GM18858 (cell line): ENCODE measurements around the gene OR52B2.
A peak's percentile ranks its signal among the peaks of the same experiment; 100 is the strongest.

ENCODE experiments used
- ATAC-seq: cut with Tn5 transposase; IDR thresholded peaks from one replicate; pipeline ENCODE4 v1.9.1; 2021; ENCODE audit not compliant: unreplicated experiment

Gene OR52B2

GRCh38 chr11:6170226-6170625 lies at the start of gene OR52B2:
Gene OR52B2, minus strand, starts transcription at chr11:6170326. Its CDS starts 0 bp downstream, at chr11:6170326.
- ATAC-seq: no peak

GRCh38 chr11:6219359-6219758 lies 49.2 kb upstream of the OR52B2 start:
- ATAC-seq: no peak

- no peak for ATAC-seq
Measured at GRCh38 chr11:6217722-6218121, 47.6 kb upstream of the OR52B2 start.

DNA sequence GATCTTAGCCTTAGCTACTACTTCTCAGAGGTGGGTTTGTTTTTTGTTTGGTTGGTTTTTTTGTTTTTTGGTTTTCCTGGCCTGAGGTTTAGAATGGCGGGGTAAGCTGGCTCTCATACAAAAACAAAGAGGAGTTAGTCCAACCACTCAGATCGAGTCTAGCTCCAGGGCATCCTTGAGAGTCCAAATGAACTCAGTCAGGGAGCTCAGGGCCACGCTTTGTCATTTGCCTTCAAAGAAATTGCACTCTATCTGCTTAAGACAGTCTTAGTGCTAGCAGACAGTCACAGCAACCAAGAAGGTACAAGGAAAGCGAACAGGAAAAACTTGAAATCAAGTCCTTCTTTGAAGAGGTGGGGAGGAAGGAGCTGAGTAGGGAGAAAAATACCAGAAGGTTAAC lies 46.4 kb upstream of the OR52B2 start:
- ATAC-seq: no peak

DNA sequence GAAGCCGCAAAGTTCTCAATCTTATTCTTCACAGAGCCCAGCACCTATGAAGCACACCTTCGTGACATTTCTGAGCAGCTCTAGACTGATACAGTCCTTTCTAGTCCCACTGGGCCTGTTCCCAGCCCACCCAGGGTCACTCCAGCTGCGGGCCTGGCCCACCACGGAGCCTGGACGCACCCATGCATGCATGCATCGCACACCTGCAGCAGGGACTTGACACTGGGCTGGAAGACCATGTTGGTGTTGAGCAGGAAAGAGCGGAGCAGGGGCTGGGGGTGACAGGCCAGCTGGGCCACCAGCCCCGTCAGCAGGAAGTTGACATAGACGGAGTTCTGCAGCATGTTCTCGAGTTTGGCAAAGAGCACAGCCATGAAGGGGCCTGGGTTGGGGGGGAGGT lies 44.4 kb upstream of the OR52B2 start:
- ATAC-seq: no peak

DNA sequence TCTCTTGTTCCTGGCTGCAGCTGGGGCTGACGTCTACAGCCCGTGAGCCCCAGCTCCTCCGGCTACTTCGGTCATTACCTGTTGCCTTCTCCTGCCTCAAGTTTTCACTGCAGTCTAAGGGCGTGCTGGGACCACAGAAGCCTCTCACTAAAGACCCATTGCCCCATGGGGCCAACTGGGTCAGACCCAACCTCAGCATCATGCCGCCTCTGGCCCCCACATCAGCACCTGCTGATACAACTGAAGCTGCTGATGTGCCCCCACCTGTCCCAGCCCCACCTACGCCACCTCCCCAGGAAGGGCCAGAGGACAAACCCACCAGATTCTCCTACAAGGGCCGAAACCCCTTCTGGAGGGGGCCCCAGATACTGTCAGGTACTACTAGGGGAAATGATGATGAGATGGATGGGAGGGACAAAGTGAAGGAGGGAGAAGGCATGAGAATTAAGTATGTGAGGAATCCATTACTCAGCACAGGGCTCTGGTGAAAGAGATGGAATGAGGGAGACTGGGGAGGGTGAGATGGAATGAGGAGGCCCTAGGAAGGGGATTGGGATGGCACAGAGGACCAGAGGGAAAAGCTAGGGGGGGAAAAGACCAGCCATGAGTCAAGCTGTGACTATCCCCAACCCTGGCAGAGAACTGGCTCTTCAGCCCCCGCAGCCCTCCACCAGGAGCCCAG lies 40.3 kb upstream of the OR52B2 start:
- no peak for ATAC-seq

- ATAC-seq: no peak
Measured at GRCh38 chr11:6209801-6210200, 39.7 kb upstream of the OR52B2 start.

- no peak for ATAC-seq
Measured at GRCh38 chr11:6206456-6207180, 36.5 kb upstream of the OR52B2 start.

DNA sequence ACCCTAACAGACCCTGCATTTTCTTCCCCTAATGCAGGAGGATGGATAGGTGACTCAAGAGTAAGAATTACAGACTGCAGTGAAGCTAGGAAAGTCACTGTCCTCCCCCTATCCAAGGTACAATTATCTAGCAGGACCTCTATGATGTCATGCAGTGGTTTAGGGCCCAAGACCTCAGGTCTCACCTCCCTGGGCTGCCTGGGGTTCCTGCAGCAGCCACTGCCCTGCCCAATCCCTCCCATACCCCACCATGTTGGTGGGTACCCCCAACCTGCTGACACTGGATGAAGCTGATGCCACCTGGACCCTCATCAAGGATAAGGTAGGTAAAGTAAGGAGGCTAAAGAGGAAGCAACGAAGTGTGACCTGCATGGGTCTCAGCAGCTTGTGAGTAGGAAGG lies 35.2 kb upstream of the OR52B2 start, which contains the start of gene C11orf42:
Gene C11orf42 (plus strand): TSS at position 192 of the 400 bp plus-strand sequence. CDS start 59 bp downstream, at position 251.
- no peak for ATAC-seq

DNA sequence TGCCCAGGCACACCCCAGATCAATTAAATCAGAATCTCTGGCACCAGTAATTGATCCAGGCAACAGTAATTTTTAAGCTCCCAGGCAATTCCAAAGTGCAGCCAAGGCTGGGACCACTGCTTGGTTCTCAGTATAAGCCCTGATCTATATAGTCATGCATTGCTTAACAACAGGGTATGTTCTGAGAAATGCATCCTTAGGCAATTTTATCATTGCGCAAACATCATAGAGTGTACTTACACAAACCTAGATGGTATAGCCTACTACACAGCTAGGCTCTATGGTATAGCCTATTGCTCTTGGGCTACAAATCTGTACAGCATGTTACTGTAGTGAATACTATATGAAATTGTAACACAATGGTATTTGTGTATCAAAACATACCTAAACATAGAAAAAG lies 34.6 kb upstream of the OR52B2 start:
- no peak for ATAC-seq

DNA sequence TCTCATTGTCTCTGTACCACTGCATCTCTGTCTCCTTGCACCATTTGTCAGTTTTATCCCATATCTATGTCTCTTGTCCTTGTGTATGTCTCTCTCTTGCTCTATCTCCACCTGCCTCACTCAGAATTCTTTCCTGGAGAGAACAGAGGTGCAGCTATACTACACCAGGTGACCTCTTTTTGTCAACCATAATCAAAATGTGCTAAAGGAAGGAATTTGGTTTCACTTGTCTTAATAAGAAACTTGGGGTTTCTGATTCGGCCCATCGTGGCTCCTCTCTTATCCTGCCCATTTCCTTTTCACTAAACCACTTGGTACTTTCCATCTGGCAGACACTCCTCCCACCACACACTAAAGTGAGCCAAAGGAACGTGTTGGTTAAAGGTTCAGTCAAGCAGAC lies 33.2 kb upstream of the OR52B2 start:
- peak; percentile 61 for ATAC-seq

DNA sequence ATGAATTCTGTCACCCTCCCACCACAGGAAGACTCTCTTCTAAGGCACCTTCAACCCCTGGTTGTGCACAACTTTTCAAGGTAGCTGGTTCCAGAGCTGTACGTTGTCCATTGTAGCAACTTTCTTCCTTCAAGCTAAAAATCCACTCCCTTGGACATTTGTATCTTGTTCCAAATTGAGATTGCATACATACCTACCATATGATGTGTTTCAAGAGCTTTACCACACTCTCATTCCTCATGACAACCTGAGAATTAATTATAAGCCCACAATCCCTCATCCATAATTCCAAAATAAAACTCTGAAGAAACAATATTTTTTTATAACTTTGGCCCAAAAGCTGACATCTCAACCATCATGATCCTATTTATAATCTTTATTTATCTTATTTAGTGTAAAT lies 31.9 kb upstream of the OR52B2 start:
- no peak for ATAC-seq

GRCh38 chr11:6201481-6201880 lies 31.4 kb upstream of the OR52B2 start:
- no peak for ATAC-seq

DNA sequence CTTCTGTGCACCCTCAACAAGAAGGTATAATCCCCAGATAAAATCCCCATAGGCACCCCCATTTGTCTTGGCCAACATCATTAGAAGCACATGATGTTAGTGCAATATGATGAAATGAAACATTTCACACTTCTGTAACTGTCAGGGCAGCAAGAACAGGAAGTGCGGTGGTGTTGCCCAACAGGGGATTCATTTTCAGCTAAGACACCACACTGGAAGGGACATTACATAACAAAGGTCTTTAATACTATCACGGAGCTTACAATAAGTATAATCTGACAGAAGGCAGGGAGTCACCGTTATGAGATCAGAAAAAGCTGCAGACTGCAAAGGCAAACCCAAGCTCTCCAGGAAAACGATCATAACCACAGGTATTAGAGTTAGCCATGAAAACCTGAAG lies 30.8 kb upstream of the OR52B2 start:
- no peak for ATAC-seq

- ATAC-seq: no peak
Measured at GRCh38 chr11:6199174-6199810, 29.2 kb upstream of the OR52B2 start, which contains the start of gene OR52W1. Gene OR52W1, plus strand, starts transcription at chr11:6199224. Its CDS starts 0 bp downstream, at chr11:6199224.

GRCh38 chr11:6197466-6198200 lies 27.5 kb upstream of the OR52B2 start:
- no peak for ATAC-seq

DNA sequence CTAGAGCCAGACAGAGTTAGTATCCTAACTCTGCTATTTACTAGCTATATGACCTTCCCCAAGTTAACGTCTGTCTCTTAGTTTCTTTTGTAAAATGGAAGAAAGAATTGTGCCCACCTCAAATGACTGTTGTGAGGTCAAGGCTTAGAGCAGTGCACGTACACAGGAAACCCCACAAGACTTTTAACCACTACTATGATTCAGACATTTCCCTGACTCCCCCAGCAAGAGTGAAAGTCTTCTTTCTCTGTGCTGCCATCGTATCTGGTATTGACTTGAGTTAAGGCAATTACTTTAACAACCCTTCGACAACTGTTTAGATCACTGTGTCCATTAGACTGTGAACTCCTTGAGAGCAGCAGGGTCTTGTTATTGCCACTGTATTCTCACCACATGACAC lies 26.3 kb upstream of the OR52B2 start:
- ATAC-seq: no peak

DNA sequence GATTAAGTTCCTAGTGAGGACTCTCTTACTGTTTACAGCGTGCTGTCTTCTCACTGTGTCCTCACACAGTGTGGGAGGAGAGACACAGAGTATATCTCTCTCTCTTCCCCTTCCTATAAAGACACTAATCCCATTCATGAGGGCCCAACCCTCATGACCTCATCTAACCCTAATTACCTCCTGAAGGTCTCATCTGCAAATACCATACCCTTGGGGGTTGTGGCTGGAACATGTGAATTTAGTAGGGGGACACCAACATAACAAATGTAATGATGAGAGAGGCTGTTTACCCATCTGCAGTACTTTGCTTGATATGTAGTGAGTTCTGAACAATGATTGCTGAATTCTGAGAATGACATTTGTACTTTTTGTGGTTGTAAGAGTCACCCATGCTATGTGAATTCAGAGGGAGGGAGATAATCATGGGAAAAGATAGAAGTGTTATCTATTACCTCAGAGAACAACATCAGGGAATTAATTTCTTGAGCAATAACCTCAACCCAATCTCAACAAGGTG lies 24.0 kb upstream of the OR52B2 start:
- ATAC-seq: no peak

- ATAC-seq: no peak
Measured at GRCh38 chr11:6191742-6192141, 21.6 kb upstream of the OR52B2 start.

DNA sequence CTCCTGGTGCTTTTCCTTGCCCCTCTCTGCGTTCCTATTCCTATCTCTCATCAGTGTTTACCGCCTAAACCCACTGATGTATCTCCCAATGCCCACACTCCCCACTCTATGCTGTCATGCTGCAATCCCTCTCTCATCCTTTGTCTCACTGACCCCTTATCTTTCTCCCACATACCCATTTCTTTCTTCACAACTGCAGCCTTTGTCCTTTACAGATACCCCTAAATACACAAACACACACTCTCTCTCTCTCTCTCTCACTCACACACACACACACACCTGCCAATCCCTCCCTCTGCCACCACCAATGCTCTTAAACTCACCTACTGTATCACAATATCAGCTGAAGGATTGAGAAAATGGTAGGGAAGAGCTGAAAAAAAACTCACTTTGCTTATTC lies 5.3 kb upstream of the OR52B2 start:
- ATAC-seq: no peak
